Psoas muscle (tissue), 8 donors: ENCODE measurements around the gene HCN4. TPM values are rescaled to one million over a fixed set of nuclear protein-coding genes. Genes with fewer than 3 reads are reported as not detected.

ENCODE experiments used
- ATAC-seq, 4 donors: fragments of 200-7000 bp; cut with Tn5 transposase; one replicate each; pipeline ENCODE4 v1.9.1; 2020; ENCODE audit warnings: moderate library complexity in 3 of 4, mild to moderate bottlenecking in 2 of 4
- DNase-seq, 2 donors: peaks; one replicate each; pipeline ENCODE4 v3.0.0-alpha.2; 2020
- H3K27ac ChIP-seq: fragments of 200-600 bp; one replicate; pipeline ENCODE4 v1.8.0; 2022
- H3K27me3 ChIP-seq, 3 donors: fragments of 200-600 bp in 1 of 3; one replicate each; pipeline versions ENCODE4 v1.6.1 to v1.8.0; 2013 to 2022; ENCODE audit warnings: low read length in 2 of 3, mild to moderate bottlenecking in 2 of 3, moderate library complexity in 1 of 3; ENCODE audit not compliant: insufficient read depth in 3 of 3
- H3K36me3 ChIP-seq, 2 donors: fragments of 200-600 bp in 1 of 2; one replicate each; pipeline versions ENCODE4 v1.6.1 to v1.8.0; 2013 to 2022; ENCODE audit warnings: low read depth in 1 of 2, mild to moderate bottlenecking in 1 of 2, moderate library complexity in 1 of 2; ENCODE audit not compliant: insufficient read depth in 1 of 2
- H3K4me1 ChIP-seq: fragments of 200-600 bp; one replicate; pipeline ENCODE4 v1.8.0; 2022
- H3K4me3 ChIP-seq: fragments of 200-600 bp; one replicate; pipeline ENCODE4 v1.8.0; 2022; ENCODE audit warnings: mild to moderate bottlenecking
- H3K9me3 ChIP-seq: fragments of 200-600 bp; one replicate; pipeline ENCODE4 v1.8.0; 2022
- CTCF ChIP-seq: fragments of 200-600 bp; IDR thresholded peaks from one replicate; pipeline ENCODE4 v1.8.0; 2022; ENCODE audit warnings: antibody characterized with exemption
- WGBS, 3 donors: extraction: QIAGEN DNeasy Blood & Tissue Kit; methylation state at CpG; one replicate each; pipeline versions ENCODE4 v1.1.6 to v1.1.7; 2013; 5-methylcytosine and 5-hydroxymethylcytosine counted together
- intact Hi-C, 2 donors: fragments of 100-400 bp; cut with DNase I; formaldehyde crosslinking; loops; one replicate each; pipeline versions ENCODE4 v1.11.0 to v1.14.2; 2022
- polyA plus RNA-seq, 3 donors: library from polyadenylated mRNA; stranded (reverse); fragments of 200-250 nt; gene quantifications; one replicate each; pipeline ENCODE4 v1.2.3, GENCODE V29; 2013
- total RNA-seq, 4 donors: library from RNA; stranded (reverse); fragmentation: NEBNext Ultra II Directional in 2 of 4; extraction: Animal tissue kit (Norgen Biotek cat#: 25700) in 2 of 4; gene quantifications; one replicate each; pipeline versions ENCODE4 v1.2.1 to v1.2.4, GENCODE V29; 2021 to 2023
- donor health status: healthy with polysubstance abuse.
- donor health status: DM: no; HTN: no; CAD: no; lungs with moderate emphysema.
- donor health status: Bipolar disorder and iron deficiency.
- donor health status: healthy.
- donor health status: DM: yes; HTN: yes; CAD: no.
- donor health status: DM: no; HTN: no; CAD: no.
- donor health status: DM: no; HTN: no; CAD: no.
- donor health status: DM: yes; HTN: yes; CAD: no.

The HCN4 gene
- total and polyA plus RNA-seq, 7 donors, result not detected

- no peaks in the 10 kb centered on the region for H3K4me1 ChIP-seq
- DNase-seq, result peak; percentile 40 to 64
- peaks cover 4% of the 10 kb centered on the region for H3K9me3 ChIP-seq
- peak in 2 of 4 donors; percentile 56 to 66 for ATAC-seq
- H3K36me3 ChIP-seq, result no peaks in the 10 kb centered on the region
- 25 to 29% (median 27%) methylated on average over 9 of the region's 9 CpGs for WGBS, 3 donors
- no peak overlapping the region for H3K4me3 ChIP-seq
- peaks cover 0 to 14% (median 12%) of the 10 kb centered on the region in 3 donors for H3K27me3 ChIP-seq
- intact Hi-C loops, result no loop called here
- TF ChIP-seq CTCF, result no peak
- no peak overlapping the region for H3K27ac ChIP-seq
Observed at GRCh38 chr15:73346735-73347312, 21.9 kb downstream of the HCN4 start.

GRCh38 chr15:73345658-73346057, 23.1 kb downstream of the HCN4 start:
- H3K36me3 ChIP-seq, result no peaks in the 10 kb centered on the region
- no peak for TF ChIP-seq CTCF
- no peaks in the 10 kb centered on the region for H3K4me1 ChIP-seq
- ATAC-seq (no peak), DNase-seq (no peak)
- intact Hi-C loops, result no loop called here
- peaks cover 4% of the 10 kb centered on the region for H3K9me3 ChIP-seq
- H3K27ac ChIP-seq, result no peak overlapping the region
- 78 to 81% (median 80%) methylated on average over 7 of the region's 7 CpGs for whole genome bisulfite sequencing, 3 donors
- H3K27me3 ChIP-seq, result peaks cover 0 to 9% (median 3%) of the 10 kb centered on the region in 3 donors
- H3K4me3 ChIP-seq, result no peak overlapping the region

GRCh38 chr15:73344056-73344455, 24.7 kb downstream of the HCN4 start:
- no peaks in the 10 kb centered on the region for H3K36me3 ChIP-seq
- H3K9me3 ChIP-seq, result peaks cover 4% of the 10 kb centered on the region
- H3K27ac ChIP-seq, result no peak overlapping the region
- no peak overlapping the region for H3K4me3 ChIP-seq
- 79 to 90% (median 86%) methylated on average over 3 of the region's 3 CpGs for WGBS, 3 donors
- ATAC-seq (no peak), DNase-seq (no peak)
- intact Hi-C loops, result no loop called here
- peaks cover 0 to 7% (median 0%) of the 10 kb centered on the region in 3 donors for H3K27me3 ChIP-seq
- H3K4me1 ChIP-seq, result no peaks in the 10 kb centered on the region
- no peak for TF ChIP-seq CTCF

GRCh38 chr15:73341886-73342600, 26.7 kb downstream of the HCN4 start:
- DNase-seq (no peak), ATAC-seq (no peak)
- Histone ChIP-seq H3K27ac (no peak overlapping the region), H3K4me3 (no peak overlapping the region), H3K27me3 (peaks cover 0 to 5% (median 0%) of the 10 kb centered on the region in 3 donors), H3K9me3 (peaks cover 4% of the 10 kb centered on the region), H3K4me1 (no peaks in the 10 kb centered on the region), H3K36me3 (no peaks in the 10 kb centered on the region)
- intact Hi-C loops, result no loop called here
- WGBS, 3 donors, result 60 to 68% (median 68%) methylated on average over 14 of the region's 14 CpGs
- TF ChIP-seq CTCF, result no peak
